Smooth muscle cell (in vitro differentiated cells): Measurements from ENCODE around the gene MT1M. TPM values are rescaled to one million over a fixed set of nuclear protein-coding genes. Genes with fewer than 3 reads are reported as not detected.
"Not testable (repeated sequence)": the region's sequence is repeated elsewhere in the genome, so short reads cannot be mapped to it uniquely, and the experiment has no call there.

ENCODE experiments used
- DNase-seq: peaks from one replicate; lab custom pipeline; 2025; ENCODE audit not compliant: unreplicated experiment; lab: John Stamatoyannopoulos, UW
- H2AFZ ChIP-seq: fragments of 200-600 bp; sonication (generic); 2 replicates; pipeline ENCODE4 v1.6.0; 2016; ENCODE audit warnings: antibody characterized with exemption, low read depth, mild to moderate bottlenecking
- H3F3A ChIP-seq: fragments of 200-600 bp; sonication (generic); 2 replicates; pipeline ENCODE4 v1.6.0; 2017; ENCODE audit warnings: antibody characterized with exemption, low read depth
- H3K27ac ChIP-seq: fragments of 200-600 bp; sonication (generic); 2 replicates; pipeline ENCODE4 v1.5.1; 2016; ENCODE audit warnings: low read depth, mild to moderate bottlenecking
- H3K27me3 ChIP-seq: fragments of 200-600 bp; sonication (generic); 2 replicates; pipeline ENCODE4 v1.6.1; 2016; ENCODE audit warnings: low read depth, mild to moderate bottlenecking
- H3K36me3 ChIP-seq: fragments of 200-600 bp; sonication (generic); 2 replicates; pipeline ENCODE4 v1.5.1; 2016; ENCODE audit warnings: low read depth
- H3K4me1 ChIP-seq: fragments of 200-600 bp; sonication (generic); 2 replicates; pipeline ENCODE4 v1.5.1; 2016; ENCODE audit warnings: low read depth
- H3K4me2 ChIP-seq: fragments of 200-600 bp; sonication (generic); 2 replicates; pipeline ENCODE4 v1.6.0; 2016; ENCODE audit warnings: mild to moderate bottlenecking
- H3K4me3 ChIP-seq: fragments of 200-600 bp; sonication (generic); 2 replicates; pipeline ENCODE4 v1.5.1; 2016; ENCODE audit warnings: mild to moderate bottlenecking
- H3K79me2 ChIP-seq: fragments of 200-600 bp; sonication (generic); 2 replicates; pipeline ENCODE4 v1.6.0; 2016; ENCODE audit warnings: low read depth, mild to moderate bottlenecking
- H3K9ac ChIP-seq: fragments of 200-600 bp; sonication (generic); 2 replicates; pipeline ENCODE4 v1.6.0; 2016; ENCODE audit warnings: low read depth
- H3K9me3 ChIP-seq: fragments of 200-600 bp; sonication (generic); replicated peaks from 2 replicates; pipeline ENCODE4 v1.5.1; 2016; ENCODE audit warnings: low read depth
- H4K20me1 ChIP-seq: fragments of 200-600 bp; sonication (generic); 2 replicates; pipeline ENCODE4 v1.6.0; 2016; ENCODE audit warnings: low read depth
- WGBS: methylation state at CpG from one replicate; pipeline ENCODE4 v1.1.7; 2016; ENCODE audit warnings: low lambda C conversion rate; 5-methylcytosine and 5-hydroxymethylcytosine counted together
- polyA plus RNA-seq: library from polyadenylated mRNA; unstranded; fragments of >200 nt; fragmentation: Nextera tagmentation; extraction: Ambion mirVana; gene quantifications from 2 replicates; pipeline ENCODE4 v1.2.1, GENCODE V29; 2016
- total RNA-seq: library from RNA; depleted of rRNA; stranded (reverse); fragments of >200 nt; gene quantifications from 2 replicates; pipeline ENCODE4 v1.2.3, GENCODE V29; 2014
- TF ChIP-seq, protein P1 (sequence below): fragments of 200-600 bp; sonication (generic); IDR thresholded peaks from 2 replicates; pipeline ENCODE4 v1.5.1; 2017; ENCODE audit warnings: borderline replicate concordance, mild to moderate bottlenecking, antibody characterized with exemption; ENCODE audit not compliant: insufficient read depth, poor library complexity, severe bottlenecking

The MT1M gene
- total and polyA plus RNA-seq, 2 experiments from 2014 or later: 0.19 TPM; not detected in 1

DNA sequence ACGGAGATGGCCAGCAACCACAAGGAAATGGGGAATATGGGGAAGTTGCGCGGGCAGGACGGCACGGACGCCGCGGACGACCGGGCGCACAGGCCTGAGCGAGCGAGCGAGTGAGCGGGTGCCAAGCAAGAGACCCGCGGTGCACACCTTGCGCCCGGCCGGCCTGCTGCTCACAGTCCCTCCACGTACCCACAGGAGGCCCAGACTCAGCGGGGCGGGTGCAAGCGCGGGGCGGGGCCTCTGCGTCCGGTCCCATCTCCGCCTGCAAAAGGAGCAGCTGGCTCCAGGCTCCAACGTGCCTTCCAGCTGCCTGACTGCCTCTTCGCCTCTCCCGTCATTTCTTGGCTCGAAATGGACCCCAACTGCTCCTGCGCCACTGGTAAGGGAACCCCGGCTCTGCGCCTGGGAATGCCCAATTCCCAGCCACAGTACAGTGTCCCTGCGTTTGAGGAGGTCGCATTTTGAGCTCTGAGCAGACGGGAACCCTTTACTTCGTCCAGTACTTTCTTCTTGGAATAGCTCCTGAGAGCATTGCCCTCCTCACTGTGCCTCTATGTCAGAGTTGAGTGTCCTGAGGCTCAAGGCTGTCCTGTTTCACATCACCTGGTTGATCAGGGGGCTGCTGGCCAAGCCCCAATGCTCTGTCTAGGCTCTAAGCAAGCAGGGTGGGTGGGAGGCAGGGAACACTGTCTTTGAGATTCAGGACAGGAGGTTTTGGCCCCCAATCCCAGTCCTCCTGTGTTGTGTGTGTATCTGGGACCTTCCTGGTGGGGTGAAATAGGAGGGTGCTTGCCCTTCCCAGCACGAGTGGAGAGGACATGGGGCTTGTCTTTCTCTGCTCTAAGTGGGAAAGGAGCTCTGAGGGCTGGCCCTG, 15.0 kb upstream of the MT1M start:
- TF ChIP-seq, protein P1, sequence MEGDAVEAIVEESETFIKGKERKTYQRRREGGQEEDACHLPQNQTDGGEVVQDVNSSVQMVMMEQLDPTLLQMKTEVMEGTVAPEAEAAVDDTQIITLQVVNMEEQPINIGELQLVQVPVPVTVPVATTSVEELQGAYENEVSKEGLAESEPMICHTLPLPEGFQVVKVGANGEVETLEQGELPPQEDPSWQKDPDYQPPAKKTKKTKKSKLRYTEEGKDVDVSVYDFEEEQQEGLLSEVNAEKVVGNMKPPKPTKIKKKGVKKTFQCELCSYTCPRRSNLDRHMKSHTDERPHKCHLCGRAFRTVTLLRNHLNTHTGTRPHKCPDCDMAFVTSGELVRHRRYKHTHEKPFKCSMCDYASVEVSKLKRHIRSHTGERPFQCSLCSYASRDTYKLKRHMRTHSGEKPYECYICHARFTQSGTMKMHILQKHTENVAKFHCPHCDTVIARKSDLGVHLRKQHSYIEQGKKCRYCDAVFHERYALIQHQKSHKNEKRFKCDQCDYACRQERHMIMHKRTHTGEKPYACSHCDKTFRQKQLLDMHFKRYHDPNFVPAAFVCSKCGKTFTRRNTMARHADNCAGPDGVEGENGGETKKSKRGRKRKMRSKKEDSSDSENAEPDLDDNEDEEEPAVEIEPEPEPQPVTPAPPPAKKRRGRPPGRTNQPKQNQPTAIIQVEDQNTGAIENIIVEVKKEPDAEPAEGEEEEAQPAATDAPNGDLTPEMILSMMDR: no peak
- H3K27ac ChIP-seq: no peak overlapping the region
- H3K9ac ChIP-seq: no peak overlapping the region
- H3K9me3 ChIP-seq: no peaks in the 10 kb centered on the region
- no peak for DNase-seq
- H4K20me1 ChIP-seq: no peaks in the 10 kb centered on the region
- no peaks in the 10 kb centered on the region for H3F3A ChIP-seq
- peak overlapping the region; percentile 94 for H2AFZ ChIP-seq
- no peaks in the 10 kb centered on the region for H3K36me3 ChIP-seq
- WGBS: 11% methylated on average over 34 of the region's 41 CpGs
- peak overlapping the region; percentile 41 for H3K4me3 ChIP-seq
- H3K4me2 ChIP-seq: peak overlapping the region; percentile 86
- peaks cover 42% of the 10 kb centered on the region for H3K27me3 ChIP-seq
- no peaks in the 10 kb centered on the region for H3K79me2 ChIP-seq
- no peaks in the 10 kb centered on the region for H3K4me1 ChIP-seq

DNA sequence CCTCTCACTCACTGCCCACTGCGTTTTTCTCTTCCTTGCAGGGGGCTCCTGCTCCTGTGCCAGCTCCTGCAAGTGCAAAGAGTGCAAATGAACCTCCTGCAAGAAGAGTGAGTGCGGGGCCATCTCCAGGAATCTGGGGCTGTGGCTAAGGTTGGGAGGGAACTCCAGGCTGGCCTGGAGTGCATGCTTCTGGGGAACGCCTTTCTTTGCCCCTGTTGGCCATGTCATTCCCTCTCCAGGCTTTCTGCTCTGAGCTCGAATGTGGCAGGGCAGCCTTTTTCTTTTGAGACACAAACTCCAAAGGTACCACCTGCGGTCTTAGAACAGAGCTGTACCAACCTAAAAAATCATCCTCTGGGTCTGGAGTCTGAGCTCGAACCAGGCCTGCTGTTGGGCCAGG, 14.3 kb upstream of the MT1M start:
- H2AFZ ChIP-seq: no peak overlapping the region
- no peak overlapping the region for H3K4me3 ChIP-seq
- H3F3A ChIP-seq: no peaks in the 10 kb centered on the region
- H3K9me3 ChIP-seq: no peaks in the 10 kb centered on the region
- H3K36me3 ChIP-seq: no peaks in the 10 kb centered on the region
- H3K27me3 ChIP-seq: peaks cover 42% of the 10 kb centered on the region
- H3K9ac ChIP-seq: no peak overlapping the region
- no peaks in the 10 kb centered on the region for H3K4me1 ChIP-seq
- H3K79me2 ChIP-seq: no peaks in the 10 kb centered on the region
- WGBS: 61% methylated on average over 6 of the region's 6 CpGs
- DNase-seq: no peak
- H4K20me1 ChIP-seq: no peaks in the 10 kb centered on the region
- H3K27ac ChIP-seq: no peak overlapping the region
- TF ChIP-seq, protein P1: no peak
- no peak overlapping the region for H3K4me2 ChIP-seq

DNA sequence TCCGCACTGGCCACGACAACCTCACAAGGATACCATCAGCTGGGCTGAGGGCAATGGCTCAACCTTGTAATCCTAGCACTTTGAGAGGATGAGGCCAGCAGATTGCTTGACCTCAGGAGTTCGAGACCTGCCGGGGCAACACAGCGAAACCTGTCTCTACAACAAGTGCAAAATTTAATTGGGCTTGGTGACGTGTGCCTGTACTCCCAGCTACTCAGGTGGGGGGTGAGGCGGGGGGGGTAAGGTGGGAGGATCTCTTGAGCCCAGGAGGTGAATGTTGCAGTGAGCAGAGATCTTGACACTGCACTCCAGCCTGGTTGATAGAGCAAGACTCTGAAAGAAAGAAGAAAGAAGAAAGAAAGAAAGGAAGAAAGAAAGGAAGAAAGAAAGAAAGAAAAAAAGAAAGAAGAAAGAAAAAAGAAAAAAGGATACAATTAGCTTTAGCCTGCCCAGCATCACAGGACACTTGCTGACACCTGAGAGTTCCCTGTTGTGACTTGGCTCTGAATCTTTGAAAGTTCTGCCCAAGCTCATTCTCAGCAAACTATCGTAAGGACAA, 12.0 kb upstream of the MT1M start:
- peaks cover 50% of the 10 kb centered on the region for H3K27me3 ChIP-seq
- H3K4me2 ChIP-seq: no peak overlapping the region
- TF ChIP-seq, protein P1: no peak
- no peak overlapping the region for H3K4me3 ChIP-seq
- no peak overlapping the region for H3K9ac ChIP-seq
- no peaks in the 10 kb centered on the region for H3K9me3 ChIP-seq
- no peak overlapping the region for H2AFZ ChIP-seq
- H3K36me3 ChIP-seq: no peaks in the 10 kb centered on the region
- peaks cover under 1% of the 10 kb centered on the region for H3K4me1 ChIP-seq
- H3K27ac ChIP-seq: no peak overlapping the region
- 85% methylated on average over 8 of the region's 8 CpGs for WGBS
- no peaks in the 10 kb centered on the region for H3K79me2 ChIP-seq
- H4K20me1 ChIP-seq: no peaks in the 10 kb centered on the region
- H3F3A ChIP-seq: no peaks in the 10 kb centered on the region
- DNase-seq: no peak

DNA sequence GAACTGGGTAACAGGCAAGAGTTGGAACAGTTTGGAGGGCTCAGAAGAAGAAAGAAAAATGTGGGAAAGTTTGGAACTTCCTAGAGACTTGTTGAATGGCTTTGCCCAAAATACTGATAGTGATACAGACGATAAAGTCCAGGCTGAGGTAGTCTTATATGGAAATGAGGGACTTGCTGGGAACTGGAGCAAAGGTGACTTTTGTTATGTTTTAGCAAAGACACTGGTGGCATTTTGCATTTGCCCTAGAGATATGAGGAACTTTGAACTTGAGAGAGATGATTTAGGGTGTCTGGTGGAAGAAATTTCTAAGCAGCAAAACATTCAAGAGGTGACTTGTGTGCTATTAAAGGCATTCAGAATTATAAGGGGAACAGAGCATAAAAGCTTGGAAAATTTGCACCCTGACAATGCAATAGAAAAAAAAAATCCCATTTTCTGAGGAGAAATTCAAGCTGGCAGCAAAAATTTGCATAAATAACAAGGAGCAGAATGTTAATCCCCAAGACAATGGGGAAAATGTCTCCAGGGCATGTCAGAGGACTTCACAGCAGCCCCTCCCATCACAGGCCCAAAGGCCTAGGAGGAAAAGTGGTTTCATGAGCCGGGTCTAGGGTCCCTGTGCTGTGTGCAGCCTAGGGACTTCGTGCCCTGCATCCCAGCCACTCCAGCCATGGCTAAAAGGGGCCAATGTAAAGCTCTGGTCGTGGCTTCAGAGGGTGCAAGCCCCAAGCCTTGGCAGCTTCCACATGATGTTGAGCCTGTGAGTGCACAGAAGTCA, 10.6 kb upstream of the MT1M start:
- not testable (repeated sequence) for H3K9me3 ChIP-seq, H3K4me2 ChIP-seq, H3K9ac ChIP-seq, H3K36me3 ChIP-seq, DNase-seq, H4K20me1 ChIP-seq, H3K4me3 ChIP-seq, H3F3A ChIP-seq, H3K79me2 ChIP-seq, H2AFZ ChIP-seq, H3K27ac ChIP-seq
- H3K27me3 ChIP-seq: peaks cover 42% of the 10 kb centered on the region
- H3K4me1 ChIP-seq: peaks cover 10% of the 10 kb centered on the region
- WGBS: 63% methylated on average over 4 of the region's 4 CpGs

DNA sequence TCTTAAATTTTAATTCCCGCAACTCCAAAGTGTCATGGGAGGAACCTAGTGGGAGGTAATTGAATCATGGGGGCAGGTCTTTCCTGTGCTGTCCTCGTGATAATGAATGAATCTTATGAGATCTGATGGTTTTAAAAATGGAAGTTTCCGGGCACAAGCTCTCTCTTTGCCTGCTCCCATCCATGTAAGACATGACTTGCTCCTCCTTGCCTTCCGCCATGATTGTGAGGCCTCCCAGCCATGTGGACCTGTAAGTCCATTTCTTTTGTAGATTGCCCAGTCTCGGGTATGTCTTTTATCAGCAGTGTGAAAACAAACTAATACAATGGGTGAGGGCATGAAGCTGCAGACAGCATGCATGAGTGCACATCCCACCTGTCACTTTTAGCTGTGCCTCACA, 9.3 kb upstream of the MT1M start:
- H3K27ac ChIP-seq, H3K79me2 ChIP-seq, H4K20me1 ChIP-seq, H3K4me2 ChIP-seq, DNase-seq, H3K9ac ChIP-seq, H3K4me3 ChIP-seq, H2AFZ ChIP-seq, H3F3A ChIP-seq, H3K36me3 ChIP-seq, H3K9me3 ChIP-seq: not testable (repeated sequence)
- Histone ChIP-seq H3K4me1 (peaks cover 10% of the 10 kb centered on the region), H3K27me3 (peaks cover 29% of the 10 kb centered on the region)
- WGBS: 93% methylated on average over 5 of the region's 5 CpGs
